ENCODE measurements around the gene CHST7.
A peak's percentile ranks its signal among the peaks of the same experiment; 100 is the strongest.

CHST7 gene

DNA sequence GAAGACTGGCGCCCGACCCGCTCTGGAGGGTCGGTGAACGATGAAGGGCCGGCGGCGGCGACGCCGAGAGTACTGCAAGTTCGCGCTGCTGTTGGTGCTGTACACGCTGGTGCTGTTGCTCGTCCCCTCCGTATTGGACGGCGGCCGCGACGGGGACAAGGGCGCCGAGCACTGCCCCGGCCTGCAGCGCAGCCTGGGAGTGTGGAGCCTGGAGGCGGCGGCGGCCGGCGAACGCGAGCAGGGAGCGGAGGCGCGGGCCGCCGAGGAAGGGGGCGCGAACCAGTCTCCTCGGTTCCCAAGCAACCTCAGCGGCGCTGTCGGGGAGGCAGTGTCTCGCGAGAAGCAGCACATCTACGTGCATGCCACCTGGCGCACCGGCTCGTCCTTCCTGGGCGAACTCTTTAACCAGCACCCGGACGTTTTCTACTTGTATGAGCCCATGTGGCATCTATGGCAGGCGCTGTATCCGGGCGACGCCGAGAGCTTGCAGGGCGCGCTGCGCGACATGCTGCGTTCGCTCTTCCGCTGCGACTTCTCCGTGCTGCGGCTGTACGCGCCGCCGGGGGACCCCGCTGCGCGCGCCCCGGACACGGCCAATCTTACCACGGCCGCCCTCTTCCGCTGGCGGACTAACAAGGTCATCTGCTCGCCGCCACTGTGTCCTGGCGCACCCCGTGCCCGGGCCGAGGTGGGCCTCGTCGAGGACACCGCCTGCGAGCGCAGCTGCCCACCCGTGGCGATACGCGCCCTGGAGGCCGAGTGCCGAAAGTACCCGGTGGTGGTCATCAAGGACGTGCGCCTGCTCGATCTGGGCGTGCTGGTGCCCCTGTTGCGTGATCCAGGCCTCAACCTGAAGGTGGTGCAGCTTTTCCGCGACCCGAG lies 568 bp downstream of the CHST7 start:
- peak; percentile 83 for DNase-seq

DNA sequence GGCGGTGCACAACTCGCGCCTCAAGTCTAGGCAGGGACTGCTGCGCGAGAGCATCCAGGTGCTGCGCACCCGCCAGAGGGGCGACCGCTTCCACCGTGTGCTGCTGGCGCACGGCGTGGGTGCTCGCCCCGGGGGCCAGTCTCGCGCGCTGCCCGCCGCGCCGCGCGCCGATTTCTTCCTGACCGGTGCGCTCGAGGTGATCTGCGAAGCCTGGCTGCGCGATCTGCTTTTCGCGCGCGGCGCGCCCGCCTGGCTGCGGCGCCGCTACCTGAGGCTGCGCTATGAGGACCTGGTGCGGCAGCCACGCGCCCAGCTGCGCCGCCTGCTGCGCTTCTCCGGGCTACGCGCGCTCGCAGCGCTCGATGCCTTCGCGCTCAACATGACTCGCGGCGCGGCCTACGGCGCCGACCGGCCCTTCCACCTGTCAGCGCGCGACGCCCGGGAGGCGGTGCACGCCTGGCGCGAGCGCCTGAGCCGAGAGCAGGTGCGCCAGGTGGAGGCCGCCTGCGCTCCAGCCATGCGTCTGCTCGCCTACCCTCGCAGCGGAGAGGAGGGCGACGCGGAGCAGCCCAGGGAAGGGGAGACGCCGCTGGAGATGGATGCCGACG lies 1.3 kb downstream of the CHST7 start:
- DNase-seq: peak; percentile 85

DNA sequence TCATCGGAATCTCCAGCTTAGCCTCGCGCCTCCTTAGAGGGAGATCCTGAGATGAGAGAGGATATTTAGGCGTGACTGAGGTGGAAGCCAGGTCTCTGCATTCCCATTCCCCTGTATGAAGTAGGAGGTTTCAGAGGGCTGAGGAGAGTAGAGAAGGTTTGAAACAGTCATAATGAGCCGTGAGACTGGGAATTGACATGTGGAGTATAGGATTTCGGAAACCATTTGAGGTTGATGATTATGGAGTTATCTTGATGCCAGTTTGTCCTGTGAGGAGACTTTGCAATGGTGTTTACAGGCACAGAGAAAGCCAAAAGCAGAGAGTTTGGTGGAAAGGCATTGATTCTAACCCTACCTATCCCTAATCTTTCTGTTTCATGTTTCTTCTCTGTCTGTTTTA lies 2.0 kb downstream of the CHST7 start:
- peak; percentile 36 for DNase-seq

DNA sequence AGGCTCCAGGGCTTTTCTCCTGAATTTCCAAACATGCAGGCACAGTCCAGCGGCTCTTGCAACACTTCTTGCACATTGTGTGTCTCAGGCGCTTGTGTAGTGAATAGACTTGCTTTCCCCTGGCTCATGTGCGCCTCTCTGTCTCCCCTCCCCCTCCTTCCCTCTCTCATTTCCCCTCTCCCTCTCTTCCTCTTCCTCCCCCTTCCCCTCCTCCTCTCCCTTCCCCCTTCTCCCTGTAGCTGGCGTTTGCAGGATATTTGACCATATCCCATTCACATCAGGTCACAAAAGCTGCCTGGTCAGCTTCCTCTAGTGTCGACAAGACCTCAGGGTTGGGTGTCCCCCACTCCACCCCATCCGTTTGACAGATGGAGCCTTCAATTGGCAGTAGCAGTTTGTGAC lies 2.4 kb downstream of the CHST7 start:
- DNase-seq: peak; percentile 56

DNA sequence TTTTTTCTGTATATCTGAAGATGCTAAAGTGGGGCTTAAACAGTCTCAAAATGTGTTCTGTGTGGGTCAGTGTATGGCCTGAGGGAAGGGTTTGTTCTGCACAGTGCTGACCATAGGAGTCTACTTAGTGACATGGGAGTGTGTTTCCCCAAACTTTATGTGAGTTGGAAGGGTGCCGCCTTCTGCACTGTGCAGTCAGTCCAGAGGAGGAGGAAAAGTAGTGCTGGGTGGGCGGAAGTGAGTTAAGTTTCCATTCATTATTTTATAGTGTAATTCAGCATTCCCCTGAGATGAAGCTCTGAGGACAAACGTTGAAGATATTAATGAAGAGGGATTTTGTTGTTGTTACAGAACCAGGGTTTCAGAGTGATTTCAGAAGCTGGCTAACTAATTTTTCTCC lies 2.9 kb downstream of the CHST7 start:
- DNase-seq: no peak

DNA sequence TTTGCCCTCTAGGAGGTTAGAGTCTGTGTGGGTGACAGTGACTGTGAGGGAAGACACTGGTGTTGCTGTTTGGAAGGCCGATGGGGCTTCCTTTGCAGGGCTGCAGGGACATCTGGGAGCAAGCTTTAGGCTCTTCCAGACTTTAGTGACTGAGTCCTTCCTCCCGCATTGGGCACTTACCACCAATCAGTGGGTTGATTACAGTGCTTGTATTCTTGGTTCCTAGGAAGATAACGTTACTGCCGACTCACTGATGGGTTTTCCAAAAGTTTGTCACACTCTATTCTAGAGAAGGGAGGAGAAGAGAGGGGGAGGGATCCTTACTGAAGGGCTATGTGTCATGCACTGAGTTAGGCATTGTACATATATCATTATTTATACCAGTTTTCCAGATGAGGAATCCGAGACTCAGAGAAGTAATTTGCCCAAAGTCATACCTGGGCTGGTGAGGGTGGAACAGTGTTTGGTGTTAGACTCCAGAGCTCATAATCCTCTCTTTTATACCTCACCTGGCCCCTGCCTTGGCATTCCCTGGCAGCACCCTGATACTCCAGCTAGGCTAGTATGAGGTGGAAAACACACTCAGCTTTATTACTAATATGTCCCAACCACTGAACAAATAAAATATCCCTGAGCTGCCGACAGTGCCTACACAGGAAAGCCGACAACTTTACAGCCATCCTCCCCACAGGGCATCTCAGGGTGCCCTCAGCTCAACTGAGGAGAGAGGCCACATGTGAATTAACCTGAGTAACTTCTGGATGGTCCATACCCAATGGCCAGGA lies 3.8 kb downstream of the CHST7 start:
- DNase-seq: no peak

DNA sequence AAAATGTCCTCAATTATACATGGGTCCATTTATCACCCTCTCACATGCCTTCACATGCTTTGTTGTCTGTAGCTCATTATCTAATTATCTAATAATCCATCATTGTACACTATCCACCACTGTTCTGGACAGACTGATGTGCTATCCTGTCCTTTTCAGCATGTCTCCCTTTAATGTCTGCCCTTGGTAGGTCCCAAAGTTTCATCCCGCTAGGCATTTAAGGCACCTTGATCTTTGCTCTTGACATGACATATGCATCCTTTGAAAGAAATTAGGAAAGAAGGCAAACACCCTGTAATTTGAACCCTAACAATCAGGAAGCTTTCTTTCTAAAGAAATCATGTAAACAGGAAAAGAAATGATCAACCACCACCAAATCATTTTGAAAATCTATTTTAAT lies 5.7 kb downstream of the CHST7 start:
- no peak for DNase-seq

DNA sequence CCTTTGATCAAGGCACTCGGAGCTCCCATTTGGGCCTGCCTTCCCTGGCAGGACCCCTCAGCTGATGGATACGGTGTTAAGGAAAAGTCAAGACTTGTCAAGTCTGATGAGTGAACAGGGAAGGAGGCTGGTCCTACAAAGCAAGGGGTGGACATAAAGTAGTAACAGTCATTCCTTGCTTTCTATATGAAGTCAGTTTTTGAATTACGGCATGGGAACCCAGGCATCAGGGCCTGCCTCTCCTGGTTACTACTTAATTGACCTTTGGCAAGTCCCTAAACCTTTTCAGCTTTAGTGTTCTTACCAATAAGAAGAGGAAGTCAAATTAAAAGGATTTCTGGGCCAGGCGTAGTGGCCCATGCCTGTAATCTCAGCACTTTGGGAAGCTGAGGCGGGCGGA lies 7.0 kb downstream of the CHST7 start:
- DNase-seq: no peak

DNA sequence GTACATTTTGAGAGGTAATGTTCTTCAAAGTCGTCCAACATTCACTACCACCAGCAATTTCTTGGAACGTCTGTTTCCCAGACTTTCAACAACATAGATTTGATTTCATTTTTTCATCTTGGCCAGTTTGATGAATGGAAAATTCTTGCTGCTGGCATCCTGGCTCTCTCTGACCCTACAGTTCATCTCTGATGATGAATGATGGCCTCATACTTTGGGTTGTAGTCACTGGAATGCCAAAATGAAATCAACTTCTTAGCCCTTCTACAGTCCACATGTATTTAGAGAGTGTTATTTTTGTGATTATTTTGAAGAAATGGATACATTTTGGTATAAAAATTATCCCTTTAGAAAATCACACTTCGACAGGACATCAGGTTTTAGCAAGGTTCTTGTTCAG lies 8.8 kb downstream of the CHST7 start:
- DNase-seq: no peak

DNA sequence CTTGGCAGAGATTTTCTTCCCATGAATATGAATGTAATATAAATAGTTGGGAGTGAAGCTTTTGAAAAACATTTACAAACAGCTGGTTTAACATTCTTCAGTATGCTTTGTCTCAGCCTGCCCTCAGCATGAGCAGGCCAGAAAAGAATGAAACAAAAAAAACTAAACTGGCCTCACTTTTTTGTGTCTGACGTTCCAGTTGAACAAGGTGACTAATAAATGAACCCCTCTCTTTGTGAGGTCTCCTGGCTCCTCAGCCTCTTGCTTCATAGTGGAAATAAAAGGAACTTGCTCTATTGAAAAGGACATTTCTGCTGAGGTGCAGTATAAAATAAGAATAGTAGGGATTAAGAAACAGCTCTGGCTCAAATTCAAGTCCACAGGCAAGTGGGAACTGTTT lies 9.4 kb downstream of the CHST7 start:
- DNase-seq: no peak

DNA sequence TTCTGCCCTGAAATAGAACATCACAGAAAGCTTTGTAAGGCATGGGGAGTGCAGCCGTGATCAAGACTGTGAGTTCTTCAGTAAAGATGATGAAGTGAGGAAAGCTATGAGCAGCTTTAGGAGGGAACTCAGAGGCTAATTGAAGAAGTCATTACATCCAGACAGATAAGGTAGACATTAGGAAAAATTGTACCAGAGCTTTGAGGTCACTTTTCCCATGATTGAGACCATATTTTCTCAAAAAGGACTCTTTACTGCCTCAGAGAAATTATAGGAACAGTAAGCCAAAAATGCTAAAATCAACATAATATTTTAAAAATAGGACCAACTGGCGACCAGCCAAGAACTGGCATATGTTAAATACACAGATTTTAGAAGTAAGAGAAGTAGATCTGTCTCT lies 11.2 kb downstream of the CHST7 start:
- no peak for DNase-seq

DNA sequence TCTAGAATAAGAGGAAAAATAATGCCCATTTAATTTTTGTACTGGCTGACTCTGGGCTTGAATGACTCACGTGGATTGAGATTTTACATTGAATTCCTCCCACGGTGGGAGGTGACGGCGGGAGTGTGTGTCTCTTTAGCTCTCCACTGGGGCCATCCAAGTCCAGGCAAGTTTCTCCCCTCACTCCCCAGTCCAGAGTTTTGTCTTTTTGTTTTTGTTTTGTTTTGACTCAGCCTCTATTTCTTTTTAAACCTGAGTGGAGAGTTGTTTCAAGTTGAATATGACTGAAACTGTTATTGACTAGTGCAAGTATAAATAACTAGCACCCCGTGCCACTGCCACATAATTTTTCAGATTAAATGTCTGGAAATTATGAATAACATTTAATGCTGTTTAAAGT lies 13.6 kb downstream of the CHST7 start:
- no peak for DNase-seq

DNA sequence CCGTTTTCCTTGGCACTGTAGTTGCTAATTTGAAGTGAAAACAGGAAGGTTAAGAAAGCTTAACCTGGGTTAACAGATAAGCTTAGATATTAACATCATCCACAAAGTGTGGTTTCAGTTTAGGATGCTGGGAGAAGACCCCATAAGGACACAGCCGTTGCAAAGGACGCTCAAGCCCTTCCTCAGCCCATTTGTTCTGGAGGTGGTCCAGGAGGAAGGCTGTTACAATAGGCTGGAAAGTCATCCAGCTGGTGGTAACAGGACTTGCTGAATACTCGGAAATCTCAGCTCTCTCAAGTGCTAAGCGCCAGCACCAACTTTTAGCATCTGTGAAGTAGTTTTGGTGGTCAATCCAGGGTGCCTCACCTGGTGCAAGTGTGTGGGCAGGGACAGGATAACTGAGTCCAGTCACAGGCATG lies 14.2 kb downstream of the CHST7 start:
- no peak for DNase-seq

DNA sequence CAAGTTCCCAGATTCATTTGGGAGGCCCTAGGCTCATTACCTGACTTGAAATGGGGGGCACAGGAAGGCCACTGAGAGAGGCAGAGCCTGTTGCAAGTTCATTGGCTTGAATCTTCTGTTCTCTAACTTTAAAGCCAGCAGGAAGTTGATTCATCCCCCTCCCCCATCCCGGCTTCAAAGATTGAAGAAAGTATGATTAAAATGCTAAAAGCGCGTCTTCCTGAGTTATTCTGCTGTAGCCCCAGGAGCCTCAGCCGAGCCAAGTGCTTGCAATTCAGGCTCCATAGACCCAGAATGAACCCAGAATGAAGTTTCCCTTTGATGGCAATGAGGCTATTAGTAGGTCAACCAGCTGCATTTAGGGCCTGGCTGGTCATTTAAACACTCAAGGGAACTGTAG lies 14.7 kb downstream of the CHST7 start:
- DNase-seq: no peak

DNA sequence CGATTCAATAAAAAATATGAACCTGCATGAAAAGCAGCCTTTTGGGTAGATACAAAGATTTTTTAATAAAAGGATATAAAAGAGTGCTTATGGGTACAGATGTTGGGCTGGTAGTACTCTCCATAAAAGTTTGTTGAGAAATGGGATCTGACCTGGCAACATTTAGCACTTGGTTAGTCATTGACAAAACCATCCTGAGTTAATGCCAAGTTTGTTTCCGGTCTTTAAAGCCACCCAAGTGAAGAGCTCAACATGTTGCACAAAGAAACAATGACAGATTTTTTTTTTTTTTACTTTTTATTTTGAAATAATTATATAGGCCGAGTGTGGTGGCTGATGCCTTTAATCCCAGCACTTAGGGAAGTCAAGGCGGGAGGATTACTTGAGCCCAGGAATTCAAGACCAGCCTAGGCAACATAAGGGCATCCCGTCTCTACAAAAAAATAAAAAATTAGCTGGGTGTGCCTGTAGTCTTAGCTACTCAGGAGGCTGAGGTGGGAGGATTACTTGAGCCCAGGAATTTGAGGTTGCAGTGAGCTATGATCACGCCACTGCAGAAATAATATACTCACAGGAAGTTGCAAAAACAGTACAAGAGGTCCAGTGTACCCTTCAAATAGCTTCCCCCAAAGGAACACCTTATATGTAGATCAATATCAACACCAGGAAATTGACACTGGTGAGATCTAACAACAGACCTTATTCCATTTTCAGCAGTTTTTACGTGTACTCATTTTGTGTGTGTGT lies 16.6 kb downstream of the CHST7 start:
- no peak for DNase-seq

DNA sequence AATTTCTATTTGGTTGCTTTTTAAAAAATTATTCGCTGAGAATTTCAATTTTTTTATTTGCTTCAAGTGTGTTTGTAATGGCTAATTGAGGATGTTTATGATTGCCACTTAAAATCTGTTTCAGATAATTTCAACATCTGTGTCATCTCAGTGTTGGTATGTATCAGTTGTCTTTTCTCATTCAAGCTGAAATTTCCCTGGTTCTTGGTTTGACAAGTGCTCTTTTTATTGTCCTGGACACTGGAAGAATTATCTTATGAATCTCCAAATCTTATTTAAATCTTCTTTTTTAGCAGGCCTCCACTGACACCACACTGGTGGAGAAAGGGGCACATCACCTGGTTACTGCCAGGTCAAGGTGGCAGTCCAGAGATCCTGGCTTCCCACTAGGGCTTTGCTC lies 21.5 kb downstream of the CHST7 start:
- DNase-seq: no peak

DNA sequence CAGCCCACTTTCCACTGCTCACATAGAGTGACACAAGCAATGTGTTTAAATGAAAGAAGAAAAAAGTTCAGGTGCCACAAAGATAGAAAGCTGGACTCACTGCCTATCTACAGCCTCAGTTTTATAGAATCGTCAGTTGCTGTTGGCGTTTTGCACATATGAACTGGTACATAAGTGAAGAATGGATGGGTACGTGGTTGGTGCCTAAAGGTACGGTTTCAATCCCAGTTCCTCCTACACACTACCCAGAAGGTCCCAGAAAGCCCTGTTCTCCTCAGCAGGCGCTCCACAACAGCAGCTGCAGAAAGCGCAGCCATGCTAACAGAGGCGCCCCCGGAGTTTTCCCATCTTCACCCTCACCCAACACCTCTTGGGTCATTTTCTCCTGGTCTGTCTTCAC lies 23.6 kb downstream of the CHST7 start:
- DNase-seq: no peak

DNA sequence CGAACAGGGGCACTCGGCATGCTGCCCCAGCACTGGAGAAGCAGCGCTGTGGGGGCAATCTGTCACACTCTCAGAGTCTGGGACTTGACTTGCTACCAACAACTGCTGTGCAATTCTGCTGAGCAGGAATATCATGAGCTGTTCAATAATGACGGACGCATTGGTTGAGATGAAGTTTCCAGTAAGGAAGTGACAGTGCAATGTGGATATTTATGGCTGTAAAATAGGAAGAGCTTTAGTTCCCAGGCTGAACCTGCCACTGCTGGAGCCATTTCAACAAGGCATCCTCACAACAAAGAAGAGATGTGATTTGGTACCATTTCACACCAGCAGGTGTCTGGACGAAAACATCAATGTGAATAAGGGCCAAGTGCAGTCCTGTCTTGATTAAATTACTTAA lies 24.2 kb downstream of the CHST7 start:
- DNase-seq: no peak

DNA sequence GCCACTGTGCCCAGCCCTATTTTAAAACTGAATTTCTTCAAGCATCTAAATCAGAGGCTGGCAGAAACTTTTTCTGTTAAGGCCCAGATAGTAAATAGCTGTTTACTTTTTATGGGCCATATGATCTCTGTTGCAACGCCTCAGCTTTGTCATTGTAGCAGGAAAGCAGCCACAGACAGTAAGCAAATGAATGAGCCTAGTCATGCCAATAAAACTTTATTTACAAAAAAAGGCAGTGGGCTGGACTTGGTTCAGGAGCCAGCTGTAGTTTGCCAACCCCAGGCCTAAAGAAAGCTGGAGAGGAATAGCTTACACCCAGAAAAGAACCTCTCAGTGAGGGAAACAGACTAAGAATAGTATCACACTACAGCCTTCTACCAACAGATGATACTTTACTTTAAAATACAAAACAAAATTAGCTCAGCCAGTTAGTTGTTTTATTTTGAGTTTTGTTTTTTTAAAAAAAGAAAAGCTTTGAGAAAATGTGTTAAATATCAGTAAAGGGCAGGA lies 25.5 kb downstream of the CHST7 start:
- no peak for DNase-seq

DNA sequence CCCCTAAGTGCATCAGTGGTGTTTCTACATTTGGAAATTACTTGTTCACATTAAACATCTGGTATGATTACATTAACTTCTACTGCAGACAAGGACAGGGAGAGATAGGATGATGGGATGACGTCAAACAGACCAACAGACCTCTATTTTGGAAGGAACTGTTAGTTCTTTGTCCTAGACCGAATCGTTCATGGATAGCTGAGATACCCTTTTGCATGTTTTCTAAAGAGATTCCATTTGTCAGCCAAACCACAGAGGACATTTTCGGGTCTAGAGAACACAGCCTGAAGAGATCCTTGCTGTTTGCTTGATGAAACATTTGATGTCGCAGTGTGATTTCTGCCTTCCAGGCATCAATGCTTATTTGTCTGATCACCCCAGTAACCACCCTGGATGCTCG lies 27.7 kb downstream of the CHST7 start:
- no peak for DNase-seq

DNA sequence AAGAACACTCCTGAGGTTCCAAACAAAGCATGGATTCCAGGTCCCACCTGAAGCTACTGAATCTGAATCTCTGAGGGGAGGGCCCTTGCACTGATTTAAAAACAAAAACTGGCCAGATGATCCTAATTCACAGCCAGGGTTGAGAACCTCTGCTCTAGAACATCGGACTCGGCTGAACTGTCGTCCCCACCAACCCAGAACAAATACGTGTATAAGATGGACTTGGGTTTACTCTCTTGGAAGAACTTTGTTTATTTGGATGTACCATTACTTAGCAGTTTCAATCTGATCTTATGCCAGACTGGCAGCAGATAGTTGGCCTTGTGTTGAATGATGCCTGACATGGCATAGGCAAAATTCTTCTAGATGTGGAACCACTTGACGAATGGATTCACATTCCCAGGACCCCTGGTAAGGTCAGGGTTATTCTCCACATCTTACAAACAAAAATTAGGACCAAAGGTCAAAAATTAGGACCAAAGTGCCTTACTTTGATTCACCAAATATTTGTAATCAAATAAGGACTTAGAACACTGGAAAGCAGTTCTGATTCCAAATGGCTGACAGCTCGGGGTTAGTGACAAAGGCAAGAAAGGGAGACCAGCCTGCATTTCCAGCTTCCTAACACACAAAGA lies 29.0 kb downstream of the CHST7 start:
- DNase-seq: no peak

DNA sequence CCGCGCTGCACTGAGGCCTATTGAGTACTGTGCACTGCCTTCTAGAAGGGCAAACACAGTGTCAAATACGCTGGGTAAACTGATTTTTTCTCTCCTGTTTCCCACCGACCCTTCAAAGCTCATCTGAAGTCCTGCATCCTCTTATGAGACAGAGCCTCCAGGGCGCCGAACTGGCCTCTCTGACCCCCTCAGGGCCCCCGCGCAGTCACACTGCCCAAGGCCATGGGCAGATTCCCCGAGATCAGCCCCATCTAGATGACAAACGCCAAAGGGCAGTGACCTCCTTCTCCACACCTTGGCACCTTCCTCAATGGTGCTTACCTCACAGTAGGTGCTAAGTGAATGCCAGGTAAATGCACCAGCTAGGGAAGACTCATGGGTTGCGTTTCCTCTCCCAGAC lies 34.4 kb downstream of the CHST7 start:
- DNase-seq: no peak

All from NCI-H69 (cell line).